Activated CD8-positive, alpha-beta T cell treated with anti-CD3 and anti-CD28 coated beads for 36 hours (primary cell): Measurements from ENCODE around the gene BZW2. TPM values are rescaled to one million over a fixed set of nuclear protein-coding genes. Genes with fewer than 3 reads are reported as not detected.
"Not testable (repeated sequence)": the region's sequence is repeated elsewhere in the genome, so short reads cannot be mapped to it uniquely, and the experiment has no call there.

Experiments
- ATAC-seq: fragments of 200-7000 bp; cut with Tn5 transposase; one replicate; pipeline ENCODE4 v1.10.0; 2021; ENCODE audit warnings: mild to moderate bottlenecking, moderate library complexity
- CTCF ChIA-PET: fragments of 350-600 bp; sonication (Branson Sonifier 250); formaldehyde crosslinking; loops from one replicate; lab custom pipeline; 2021; ENCODE audit warnings: antibody characterized with exemption; lab: Charles Lee
- POLR2A ChIA-PET: fragments of 350-600 bp; sonication (Branson Sonifier 250); formaldehyde crosslinking; loops from one replicate; lab custom pipeline; 2021; ENCODE audit warnings: antibody characterized with exemption; lab: Charles Lee
- DNase-seq: peaks from one replicate; pipeline ENCODE4 v3.0.0-alpha.2; 2020
- H3K27ac Mint-ChIP-seq: one replicate; pipeline ENCODE4 v1.8.0; 2021; ENCODE audit warnings: mild to moderate bottlenecking, mixed read lengths
- H3K27me3 Mint-ChIP-seq: one replicate; pipeline ENCODE4 v1.8.0; 2021; ENCODE audit warnings: mixed read lengths
- H3K36me3 Mint-ChIP-seq: one replicate; pipeline ENCODE4 v1.8.0; 2021; ENCODE audit warnings: low read depth, mixed read lengths
- H3K4me1 Mint-ChIP-seq: one replicate; pipeline ENCODE4 v1.8.0; 2021; ENCODE audit warnings: low read depth, mixed read lengths
- H3K4me3 Mint-ChIP-seq: one replicate; pipeline ENCODE4 v1.8.0; 2021; ENCODE audit warnings: mild to moderate bottlenecking, moderate library complexity, mixed read lengths
- H3K9me3 Mint-ChIP-seq: one replicate; pipeline ENCODE4 v1.8.0; 2021; ENCODE audit warnings: mixed read lengths
- CTCF ChIP-seq: fragments of 200-600 bp; IDR thresholded peaks from one replicate; pipeline ENCODE4 v1.8.0; 2022; ENCODE audit warnings: antibody characterized with exemption, mild to moderate bottlenecking
- intact Hi-C: fragments of 100-400 bp; cut with micrococcal nuclease; formaldehyde crosslinking; loops from one replicate; pipeline ENCODE4 v1.10.0; 2022
- total RNA-seq, 2 experiments: library from RNA; stranded (reverse); gene quantifications; one replicate each; pipeline ENCODE4 v1.2.3, GENCODE V29; 2021

The BZW2 gene
- total RNA-seq, 2 experiments from 2014 or later = 120 to 123 TPM

GRCh38 chr7:16675277-16675676, 29.3 kb downstream of the BZW2 start:
- no peak for DNase-seq
- no peak overlapping the region for H3K4me3 Mint-ChIP-seq
- no peak for TF ChIP-seq CTCF
- H3K4me1 Mint-ChIP-seq = peaks cover 14% of the 10 kb centered on the region
- no peak for ATAC-seq
- POLR2A ChIA-PET = interaction anchor here (0.8 kb wide), 1 partner anchor 18 kb away, joined by 3 read pairs; no protein-coding TSS in a partner anchor
- CTCF ChIA-PET = no interaction called here
- intact Hi-C loops = no loop called here
- no peak overlapping the region for H3K27ac Mint-ChIP-seq
- H3K36me3 Mint-ChIP-seq = peaks cover 64% of the 10 kb centered on the region
- no peaks in the 10 kb centered on the region for H3K27me3 Mint-ChIP-seq
- H3K9me3 Mint-ChIP-seq = peaks cover 2% of the 10 kb centered on the region

GRCh38 chr7:16677978-16678494, 32.1 kb downstream of the BZW2 start:
- peaks cover 61% of the 10 kb centered on the region for H3K36me3 Mint-ChIP-seq
- CTCF ChIA-PET = no interaction called here

GRCh38 chr7:16678645-16679566, 32.9 kb downstream of the BZW2 start:
- ATAC-seq, H3K27ac Mint-ChIP-seq, CTCF ChIA-PET, H3K4me1 Mint-ChIP-seq, H3K4me3 Mint-ChIP-seq, DNase-seq, intact Hi-C loops, H3K9me3 Mint-ChIP-seq, H3K27me3 Mint-ChIP-seq: not testable (repeated sequence)
- H3K36me3 Mint-ChIP-seq = peaks cover 62% of the 10 kb centered on the region
- POLR2A ChIA-PET = interaction anchor here (0.5 kb wide), 1 partner anchor 28 kb away, joined by 3 read pairs; no protein-coding TSS in a partner anchor

More at GRCh38 chr7:16677978-16678494, 32.1 kb downstream of the BZW2 start:
- Mint-ChIP-seq H3K9me3 (no peaks in the 10 kb centered on the region), H3K4me3 (no peak overlapping the region), H3K27me3 (no peaks in the 10 kb centered on the region), H3K27ac (no peak overlapping the region), H3K4me1 (no peaks in the 10 kb centered on the region)
- intact Hi-C loops = no loop called here
- no peak for TF ChIP-seq CTCF
- ATAC-seq = no peak
- DNase-seq = no peak
- POLR2A ChIA-PET = interaction anchor here (0.7 kb wide), 1 partner anchor 33 kb away, joined by 3 read pairs; the partner anchor contains the start of gene ANKMY2

GRCh38 chr7:16684935-16685334, 39.0 kb downstream of the BZW2 start:
- intact Hi-C loops = no loop called here
- ATAC-seq = no peak
- peak overlapping the region; percentile 74 for H3K27ac Mint-ChIP-seq
- DNase-seq = no peak
- no peaks in the 10 kb centered on the region for H3K9me3 Mint-ChIP-seq
- no peak overlapping the region for H3K4me3 Mint-ChIP-seq
- no peak for TF ChIP-seq CTCF
- peaks cover 55% of the 10 kb centered on the region for H3K36me3 Mint-ChIP-seq
- ChIA-PET CTCF (interaction anchor here (1.0 kb wide), 1 partner anchor 14 kb away, joined by 4 read pairs; no protein-coding TSS in a partner anchor), POLR2A (interaction anchor here (0.6 kb wide), 1 partner anchor 44 kb away, joined by 3 read pairs; no protein-coding TSS in a partner anchor)
- no peaks in the 10 kb centered on the region for H3K27me3 Mint-ChIP-seq
- H3K4me1 Mint-ChIP-seq = peaks cover 19% of the 10 kb centered on the region

- H3K36me3 Mint-ChIP-seq = peaks cover 52% of the 10 kb centered on the region
- ATAC-seq = no peak
- no peak for TF ChIP-seq CTCF
- H3K4me3 Mint-ChIP-seq = no peak overlapping the region
- no peaks in the 10 kb centered on the region for H3K27me3 Mint-ChIP-seq
- intact Hi-C loops = no loop called here
- H3K4me1 Mint-ChIP-seq = peaks cover 19% of the 10 kb centered on the region
- ChIA-PET CTCF (interaction anchor here (1.0 kb wide), 1 partner anchor 15 kb away, joined by 4 read pairs; no protein-coding TSS in a partner anchor), POLR2A (interaction anchor here (0.6 kb wide), 1 partner anchor 45 kb away, joined by 3 read pairs; no protein-coding TSS in a partner anchor)
- DNase-seq = no peak
- H3K27ac Mint-ChIP-seq = peak overlapping the region; percentile 74
- no peaks in the 10 kb centered on the region for H3K9me3 Mint-ChIP-seq
Observed at GRCh38 chr7:16685535-16685934, 39.6 kb downstream of the BZW2 start.
